Adrenal gland (tissue), 12 donors: Measurements from ENCODE around the gene TEDC2. TPM values are rescaled to one million over a fixed set of nuclear protein-coding genes. Genes with fewer than 3 reads are reported as not detected.

Experiments
- DNase-seq, 7 donors: peaks; one replicate each; pipeline ENCODE4 v3.0.0-alpha.2; 2019 to 2020
- H3K27ac ChIP-seq, 5 donors: fragments of 200-600 bp; sonication (generic) in 4 of 5; 1 replicate in 3 of 5; 2 replicates in 2 of 5; pipeline versions ENCODE4 v1.5.1 to v1.8.0; 2016 to 2020; ENCODE audit warnings: mild to moderate bottlenecking in 1 of 5
- H3K27me3 ChIP-seq: fragments of 200-600 bp; 2 replicates; pipeline ENCODE4 v1.8.0; 2021
- H3K36me3 ChIP-seq, 2 donors: fragments of 200-600 bp; replicated peaks in 1 of 2; 1 replicate in 1 of 2; 2 replicates in 1 of 2; pipeline versions ENCODE4 v1.5.1 to v1.8.0; 2018 to 2022
- H3K4me1 ChIP-seq, 2 donors: fragments of 200-600 bp; replicated peaks in 1 of 2; 1 replicate in 1 of 2; 2 replicates in 1 of 2; pipeline versions ENCODE4 v1.5.1 to v1.8.0; 2018 to 2021
- H3K4me3 ChIP-seq, 4 donors: fragments of 200-600 bp; sonication (generic) in 3 of 4; one replicate each; pipeline ENCODE4 v1.5.1; 2016 to 2018
- H3K9me3 ChIP-seq, 3 donors: fragments of 200-600 bp; sonication (generic) in 1 of 3; replicated peaks in 1 of 3; 1 replicate in 2 of 3; 2 replicates in 1 of 3; pipeline versions ENCODE4 v1.5.1 to v1.8.0; 2016 to 2021
- CTCF ChIP-seq, 6 experiments: fragments of 450-650 bp in 4 of 6; fragments of 200-600 bp in 2 of 6; sonication (generic) in 1 of 6; IDR thresholded peaks; 1 replicate in 5 of 6; 2 replicates in 1 of 6; pipeline versions ENCODE4 v1.5.1 to v1.8.0; 2016 to 2021; ENCODE audit warnings: antibody characterized with exemption in 6 of 6, mild to moderate bottlenecking in 2 of 6, moderate library complexity in 1 of 6
- POLR2A ChIP-seq, 2 donors: fragments of 450-650 bp; IDR thresholded peaks; one replicate each; pipeline ENCODE4 v1.6.1; 2017; ENCODE audit warnings: antibody characterized with exemption in 2 of 2, mild to moderate bottlenecking in 2 of 2, moderate library complexity in 1 of 2
- WGBS, 4 donors: extraction: QIAGEN DNeasy Blood & Tissue Kit in 2 of 4; methylation state at CpG; one replicate each; pipeline versions ENCODE4 v1.1.5 to v1.1.7; 2013 to 2017; 5-methylcytosine and 5-hydroxymethylcytosine counted together
- intact Hi-C, 2 donors: fragments of 100-400 bp; cut with DNase I; formaldehyde crosslinking; loops; one replicate each; pipeline versions ENCODE4 v1.14.1 to v1.15.0; 2022 to 2023
- polyA plus RNA-seq, 3 donors: library from polyadenylated mRNA; stranded (reverse); fragments of 200-250 nt in 2 of 3; fragments of 350-450 nt in 1 of 3; fragmentation: Illumina TruSeq in 1 of 3; extraction: RNeasy Lipid Tissue Mini Kit (QIAGEN cat#74804) in 1 of 3; gene quantifications; one replicate each; pipeline ENCODE4 v1.2.3, GENCODE V29; 2013 to 2014
- total RNA-seq, 9 donors: library from RNA; depleted of rRNA in 4 of 9; stranded (reverse); fragments of >200 nt in 4 of 9; fragments of 120-200 nt in 1 of 9; fragmentation: NEBNext Ultra II Directional in 1 of 9; extraction: Animal tissue kit (Norgen Biotek cat#: 25700) in 1 of 9; gene quantifications; one replicate each; pipeline versions ENCODE4 v1.1.0 to v1.2.4, GENCODE V29; 2013 to 2023
- donor health status: healthy with polysubstance abuse.
- donor health status: Bipolar disorder and iron deficiency.
- donor health status: DM: yes; HTN: yes; CAD: no.
- donor health status: DM: no; HTN: no; CAD: no.
- donor health status: DM: no; HTN: no; CAD: no.
- donor health status: DM: yes; HTN: yes; CAD: no.

TEDC2 gene
- total and polyA plus RNA-seq, 12 donors, result 0.33 to 8.6 (median 1.6) TPM

DNA sequence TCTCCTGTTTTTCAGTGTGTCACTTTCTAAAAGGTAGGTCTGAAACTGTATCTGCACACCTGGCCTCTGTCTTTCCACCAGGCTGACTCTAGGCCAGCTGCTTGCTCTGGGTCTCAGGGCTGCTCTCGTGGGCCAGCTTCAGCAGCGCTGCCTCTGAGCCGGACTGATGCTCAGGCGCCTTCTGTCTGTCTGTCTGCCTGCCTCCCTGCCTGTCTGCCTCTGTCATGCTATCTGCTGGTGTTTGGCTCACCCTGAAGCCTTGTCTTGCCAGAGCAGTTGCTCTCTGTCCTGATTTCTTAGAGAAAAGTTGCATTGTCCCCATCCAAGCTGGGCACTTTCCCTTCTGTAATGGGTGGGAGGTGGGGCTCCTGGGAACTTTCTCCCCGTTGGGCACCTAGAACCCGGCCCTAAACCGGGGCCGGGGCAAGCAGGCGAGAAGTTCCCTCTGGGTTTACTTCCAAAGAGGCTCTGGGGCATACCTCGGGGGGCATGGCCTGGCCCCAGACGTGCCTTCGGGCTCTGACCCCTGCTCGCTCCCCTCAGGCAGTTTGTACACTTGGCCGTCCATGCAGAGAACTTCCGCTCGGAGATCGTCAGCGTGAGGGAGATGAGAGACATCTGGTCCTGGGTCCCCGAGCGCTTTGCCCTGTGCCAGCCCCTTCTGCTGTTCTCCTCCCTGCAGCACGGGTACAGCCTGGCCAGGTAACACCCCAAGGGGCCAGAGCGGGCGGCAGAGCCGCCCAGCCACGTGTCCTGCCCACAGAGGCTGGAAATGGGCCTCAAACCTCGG, 38.0 kb downstream of the TEDC2 start:
- no peaks in the 10 kb centered on the region for H3K9me3 ChIP-seq
- intact Hi-C loops, result loop anchor here (5.0 to 10.0 kb wide), 3 partner anchors 51 to 203 kb away; no protein-coding TSS in a partner anchor
- H3K27ac ChIP-seq, result peak overlapping the region in 1 of 5 donors; percentile 32
- no peak for DNase-seq
- no peak overlapping the region for H3K4me3 ChIP-seq
- TF ChIP-seq POLR2A (IDR thresholded peaks at IDR 0.05) (no peak), CTCF (IDR thresholded peaks at IDR 0.05) (no peak)
- 88 to 93% (median 90%) methylated on average over 9 to 26 of the region's 26 CpGs for WGBS, 4 donors
- peaks cover 0 to 30% of the 10 kb centered on the region in 2 donors for H3K4me1 ChIP-seq
- no peaks in the 10 kb centered on the region for H3K27me3 ChIP-seq
- H3K36me3 ChIP-seq, result peaks cover 0 to 9% of the 10 kb centered on the region in 2 donors

- Histone ChIP-seq H3K9me3 (no peaks in the 10 kb centered on the region), H3K27ac (no peak overlapping the region), H3K4me1 (peaks cover 0 to 35% of the 10 kb centered on the region in 2 donors), H3K27me3 (no peaks in the 10 kb centered on the region), H3K4me3 (no peak overlapping the region), H3K36me3 (peaks cover 0 to 9% of the 10 kb centered on the region in 2 donors)
- WGBS, 4 donors, result 84 to 100% (median 86%) methylated on average over 2 to 15 of the region's 15 CpGs
- intact Hi-C loops, result loop anchor here (5.0 to 10.0 kb wide), 3 partner anchors 51 to 204 kb away; no protein-coding TSS in a partner anchor
- no peak for TF ChIP-seq CTCF (IDR thresholded peaks at IDR 0.05)
- TF ChIP-seq POLR2A (IDR thresholded peaks at IDR 0.05), result no peak
- peak in 1 of 7 donors; percentile 34 for DNase-seq
These were observed 38.8 kb downstream of the TEDC2 start for GRCh38 chr16:2498531-2499253.

GRCh38 chr16:2499454-2499853, 39.5 kb downstream of the TEDC2 start:
- Histone ChIP-seq H3K4me1 (peaks cover 0 to 35% of the 10 kb centered on the region in 2 donors), H3K27ac (no peak overlapping the region), H3K36me3 (peaks cover 0 to 9% of the 10 kb centered on the region in 2 donors), H3K9me3 (no peaks in the 10 kb centered on the region), H3K27me3 (no peaks in the 10 kb centered on the region), H3K4me3 (no peak overlapping the region)
- DNase-seq, result no peak
- no peak for TF ChIP-seq CTCF (IDR thresholded peaks at IDR 0.05)
- WGBS, 4 donors, result 67 to 100% (median 90%) methylated on average over 1 to 6 of the region's 6 CpGs
- intact Hi-C loops, result loop anchor here (5.0 to 10.0 kb wide), 3 partner anchors 52 to 205 kb away; no protein-coding TSS in a partner anchor

DNA sequence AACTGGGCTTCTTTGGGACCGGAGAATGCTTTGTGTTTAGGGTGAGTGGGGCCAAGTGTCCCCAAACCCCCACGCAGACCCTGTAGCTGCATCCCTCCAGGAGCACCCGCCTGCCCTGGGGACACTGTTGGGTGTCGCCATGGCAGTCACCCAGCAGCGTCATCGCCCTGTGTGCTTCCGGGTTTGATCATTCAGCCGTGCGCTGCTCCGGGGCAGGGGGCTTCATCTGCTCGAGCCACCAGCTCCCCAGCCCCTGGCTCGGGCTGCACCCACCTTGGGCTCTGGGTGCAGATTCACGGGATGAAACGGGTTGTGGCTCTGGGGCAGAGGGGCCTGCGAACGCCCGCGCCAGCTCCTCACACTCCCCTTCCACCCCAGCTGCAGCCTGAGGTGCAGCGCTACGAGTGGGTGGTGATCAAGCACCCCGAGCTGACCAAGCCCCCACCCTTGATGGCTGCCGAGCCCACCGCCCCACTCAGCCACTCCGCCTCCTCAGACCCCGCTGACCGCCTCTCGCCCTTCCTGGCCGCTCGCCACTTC, 40.1 kb downstream of the TEDC2 start:
- intact Hi-C loops, result loop anchor here (5.0 to 10.0 kb wide), 5 partner anchors 53 to 205 kb away; partner anchors contain the start of genes ABCA3 (in 1 of the 2) and CCNF (in 1 of the 2)
- 85 to 93% (median 91%) methylated on average over 10 to 29 of the region's 29 CpGs for whole genome bisulfite sequencing, 4 donors
- no peak overlapping the region for H3K27ac ChIP-seq
- DNase-seq, result no peak
- H3K4me3 ChIP-seq, result no peak overlapping the region
- no peaks in the 10 kb centered on the region for H3K9me3 ChIP-seq
- H3K36me3 ChIP-seq, result peaks cover 0 to 9% of the 10 kb centered on the region in 2 donors
- H3K4me1 ChIP-seq, result peaks cover 0 to 35% of the 10 kb centered on the region in 2 donors
- no peaks in the 10 kb centered on the region for H3K27me3 ChIP-seq
- no peak for TF ChIP-seq POLR2A (IDR thresholded peaks at IDR 0.05)
- no peak for TF ChIP-seq CTCF (IDR thresholded peaks at IDR 0.05)
